ENCODE measurements around the gene TRPC4.

Gene TRPC4

DNA sequence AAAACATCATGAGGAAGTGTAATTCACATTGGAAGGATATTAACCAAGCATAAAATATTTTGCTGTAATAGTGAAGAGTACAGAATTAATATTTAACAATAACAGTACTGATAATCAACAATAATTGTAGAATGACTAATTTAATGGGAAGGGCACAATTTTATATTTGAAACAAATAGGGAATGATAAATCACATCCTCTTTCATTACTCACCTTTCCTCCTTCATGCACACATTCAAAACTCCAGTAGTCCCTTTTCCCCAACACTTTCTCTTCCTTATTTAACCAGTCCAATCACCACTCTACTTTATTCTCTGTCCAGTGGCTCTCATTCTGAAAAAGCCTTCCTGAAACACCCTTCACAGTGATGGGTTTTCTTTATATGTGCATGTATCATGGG is 160.3 kb downstream of the TRPC4 start:
- DNase-seq: no peak

DNA sequence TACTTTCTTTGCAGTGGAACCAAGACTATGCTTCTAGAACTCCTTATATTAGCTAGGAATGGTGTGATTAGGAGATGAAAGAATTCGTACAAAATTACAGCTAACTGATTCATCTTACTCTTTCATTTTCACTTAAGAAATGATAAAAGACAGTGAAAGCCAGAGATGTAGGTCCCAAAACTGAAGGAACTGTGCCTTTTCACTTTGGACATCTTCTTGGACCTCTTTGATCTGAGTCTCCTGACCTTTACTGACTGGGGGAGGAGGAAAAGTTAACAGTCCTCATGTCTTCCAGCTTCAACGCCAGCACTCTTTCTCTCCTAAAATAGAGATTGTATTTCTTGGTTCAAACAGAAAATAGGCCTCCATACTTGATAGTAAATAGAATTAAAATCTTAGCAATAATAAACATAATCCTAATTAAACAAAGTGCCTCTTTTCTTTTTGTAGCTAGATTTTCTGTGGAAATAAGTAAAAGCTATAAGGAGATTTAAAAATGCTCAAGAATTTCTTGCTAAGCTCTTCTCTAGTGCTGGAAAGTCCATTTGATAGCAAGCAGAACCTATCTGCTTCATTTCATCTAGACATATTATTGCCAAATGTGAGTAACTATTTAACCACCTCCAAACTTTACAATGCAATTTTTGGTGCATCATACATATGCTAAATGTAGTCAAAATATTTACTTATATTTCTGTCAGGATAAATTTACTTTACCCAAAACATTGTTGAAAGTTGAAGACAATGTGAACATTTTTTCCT is 161.7 kb downstream of the TRPC4 start:
- DNase-seq: no peak

DNA sequence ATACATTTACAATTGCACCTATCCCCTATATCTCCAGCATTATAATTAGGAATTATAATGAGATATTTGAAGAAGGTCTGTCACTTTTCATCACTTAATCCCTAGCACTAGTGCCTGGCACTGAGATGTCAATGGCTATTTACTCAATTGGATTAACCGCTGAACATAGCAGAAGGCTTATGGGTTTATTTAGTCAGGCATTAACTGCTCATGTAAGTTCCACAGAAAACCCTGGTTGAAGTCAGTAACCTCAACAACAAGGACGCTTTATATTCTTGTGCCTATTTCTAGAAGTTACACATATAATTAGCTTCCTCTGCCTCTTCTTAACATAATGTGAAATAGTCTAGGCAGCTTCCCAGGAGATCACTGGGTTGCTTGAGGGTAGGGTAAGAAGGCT is 163.5 kb downstream of the TRPC4 start:
- DNase-seq: no peak

DNA sequence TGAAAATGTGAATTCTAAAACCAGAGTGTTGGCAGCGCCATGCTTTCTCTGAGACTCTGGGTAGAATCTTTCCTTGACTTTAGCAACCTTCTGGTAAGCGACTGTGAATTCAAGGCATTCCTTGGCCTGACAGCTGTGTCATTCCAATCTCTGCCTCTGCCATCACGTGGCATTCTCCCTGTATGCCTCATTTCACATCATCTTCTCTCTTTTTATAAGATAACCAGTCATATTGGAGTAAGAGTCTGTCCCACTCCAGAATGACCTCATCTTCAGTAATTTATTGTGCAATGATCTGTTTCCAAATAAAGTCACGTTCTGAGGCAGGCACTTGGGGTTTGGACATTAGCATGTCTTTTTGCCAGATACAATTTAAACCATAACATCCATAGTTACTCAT is 167.6 kb downstream of the TRPC4 start:
- no peak for DNase-seq

DNA sequence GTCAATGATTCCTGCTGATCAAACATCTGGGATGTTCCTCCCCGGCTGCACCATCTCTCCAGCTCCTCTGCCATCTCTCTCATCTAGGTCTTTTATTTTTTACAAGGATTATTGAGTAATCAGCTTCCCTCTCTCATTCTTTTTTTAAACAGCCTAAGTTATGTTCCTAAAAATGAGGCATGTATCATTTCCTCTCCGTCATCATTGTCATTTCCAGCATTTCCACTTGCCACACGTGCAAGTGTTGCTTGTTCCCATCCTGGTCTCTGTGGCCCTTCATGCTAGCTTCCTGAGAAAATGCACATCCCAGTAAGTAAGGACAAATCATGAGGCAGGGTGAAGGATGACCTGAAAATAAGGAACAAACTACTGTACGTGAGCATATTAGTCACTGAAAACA is 168.3 kb downstream of the TRPC4 start:
- no peak for DNase-seq

DNA sequence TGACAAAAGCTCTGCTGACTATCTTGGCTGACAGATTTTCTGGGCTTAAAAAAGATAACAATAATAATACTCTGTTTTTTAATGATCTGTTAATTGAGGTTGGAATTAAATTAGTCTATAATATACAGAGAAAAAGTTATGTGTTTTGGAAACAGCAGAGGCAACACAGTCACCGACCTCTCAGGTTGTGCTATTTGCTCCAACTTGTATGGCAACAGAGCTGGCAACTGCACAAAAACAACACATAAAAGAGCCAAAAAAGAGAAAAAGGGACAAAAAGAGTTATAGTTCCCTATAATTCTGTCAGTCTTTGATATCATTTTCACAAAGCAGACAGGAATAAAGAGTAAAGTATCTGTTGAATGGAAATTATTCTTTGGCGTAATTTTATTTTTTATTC is 168.7 kb downstream of the TRPC4 start:
- no peak for DNase-seq

DNA sequence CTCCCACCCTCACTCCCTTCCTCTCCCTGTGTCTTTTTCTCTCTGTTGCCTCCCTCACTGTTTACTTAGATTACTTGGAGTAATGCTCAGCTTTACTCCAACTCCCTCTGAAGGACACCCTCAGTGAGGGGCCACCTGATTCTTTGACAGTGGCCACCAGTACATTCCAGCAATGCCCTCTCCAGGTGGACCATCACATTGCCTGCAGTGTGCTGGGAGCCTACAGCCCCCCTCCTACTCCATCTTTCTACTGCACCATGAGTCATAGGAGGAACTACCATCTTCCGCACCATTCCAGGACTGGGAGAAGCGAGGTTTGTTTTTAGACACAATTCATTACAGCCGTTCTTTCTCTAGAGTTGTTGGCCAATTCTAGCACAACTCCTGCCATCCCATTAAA is 174.4 kb downstream of the TRPC4 start:
- no peak for DNase-seq

DNA sequence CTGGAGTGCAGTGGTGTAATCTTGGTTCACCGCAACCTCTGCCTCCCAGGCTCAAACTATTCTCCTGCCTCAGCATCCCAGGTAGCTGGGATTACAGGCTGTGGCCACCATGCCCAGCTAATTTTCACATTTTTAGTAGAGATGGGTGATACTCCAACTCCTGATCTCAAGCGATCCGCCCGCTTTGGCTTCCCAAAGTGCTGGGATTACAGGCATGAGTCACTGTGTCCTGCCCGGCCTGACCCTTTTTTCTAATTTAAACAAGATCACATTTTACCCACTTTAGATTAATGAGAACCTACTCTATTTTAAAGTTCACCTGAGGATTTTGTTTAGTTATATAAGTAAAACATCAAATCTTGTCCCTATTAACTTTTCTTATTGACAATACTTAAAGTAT is 179.2 kb downstream of the TRPC4 start:
- DNase-seq: no peak

DNA sequence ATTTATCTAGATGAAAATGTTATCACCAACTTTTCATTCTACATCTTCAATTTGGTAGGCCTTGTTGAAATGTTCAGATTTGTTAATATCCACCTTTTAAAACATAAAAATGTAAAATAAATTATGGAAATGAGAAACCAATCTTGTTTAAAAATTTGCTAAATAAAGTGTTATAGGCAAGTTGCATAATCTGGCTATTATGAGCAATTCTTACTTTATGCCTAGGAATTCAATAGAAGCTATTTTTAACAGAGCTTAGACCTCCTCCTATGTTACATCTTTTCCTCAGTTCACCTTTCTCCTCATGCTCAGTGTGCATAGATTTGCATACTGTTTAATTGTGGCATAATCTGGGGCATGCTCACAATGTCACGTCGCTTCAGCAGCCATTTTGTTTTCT is 183.1 kb downstream of the TRPC4 start:
- no peak for DNase-seq

DNA sequence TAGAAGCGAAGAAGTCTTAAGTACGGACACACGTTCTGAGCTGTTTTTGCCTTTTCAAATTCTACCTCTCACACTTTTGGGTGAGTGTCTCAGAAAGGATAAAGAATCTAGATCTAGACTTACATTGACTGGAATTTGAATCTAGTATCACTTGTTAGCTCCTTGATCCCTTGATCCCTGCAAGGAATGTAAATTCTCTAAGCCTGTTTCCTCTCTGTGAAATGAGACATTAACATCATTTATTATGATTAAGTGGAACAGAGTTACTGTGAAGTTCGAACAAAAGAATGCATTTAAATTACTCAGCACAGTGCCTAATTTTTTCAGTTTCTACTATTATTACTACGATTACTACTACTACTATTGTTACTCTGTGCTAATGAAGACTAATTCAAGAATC is 184.4 kb downstream of the TRPC4 start:
- no peak for DNase-seq

DNA sequence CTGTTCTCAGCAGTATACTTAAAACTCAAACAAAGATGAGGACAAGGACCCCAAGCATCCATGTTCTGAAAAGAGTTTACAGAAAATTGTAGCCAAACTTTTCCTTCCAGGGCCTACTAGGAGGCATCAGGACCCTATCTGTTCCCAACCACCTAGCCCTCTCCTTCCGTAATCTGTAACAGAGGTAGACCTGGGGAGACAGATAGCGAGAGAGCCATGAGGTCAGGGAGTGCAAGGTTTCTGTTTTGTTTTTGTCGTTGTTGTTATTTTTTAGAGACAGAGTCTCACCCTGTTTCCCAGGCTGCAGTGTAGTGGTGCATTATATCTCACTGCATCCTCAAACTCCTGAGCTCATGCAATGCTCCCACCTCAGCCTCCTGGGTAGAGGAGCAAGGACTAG is 187.1 kb downstream of the TRPC4 start:
- DNase-seq: no peak

DNA sequence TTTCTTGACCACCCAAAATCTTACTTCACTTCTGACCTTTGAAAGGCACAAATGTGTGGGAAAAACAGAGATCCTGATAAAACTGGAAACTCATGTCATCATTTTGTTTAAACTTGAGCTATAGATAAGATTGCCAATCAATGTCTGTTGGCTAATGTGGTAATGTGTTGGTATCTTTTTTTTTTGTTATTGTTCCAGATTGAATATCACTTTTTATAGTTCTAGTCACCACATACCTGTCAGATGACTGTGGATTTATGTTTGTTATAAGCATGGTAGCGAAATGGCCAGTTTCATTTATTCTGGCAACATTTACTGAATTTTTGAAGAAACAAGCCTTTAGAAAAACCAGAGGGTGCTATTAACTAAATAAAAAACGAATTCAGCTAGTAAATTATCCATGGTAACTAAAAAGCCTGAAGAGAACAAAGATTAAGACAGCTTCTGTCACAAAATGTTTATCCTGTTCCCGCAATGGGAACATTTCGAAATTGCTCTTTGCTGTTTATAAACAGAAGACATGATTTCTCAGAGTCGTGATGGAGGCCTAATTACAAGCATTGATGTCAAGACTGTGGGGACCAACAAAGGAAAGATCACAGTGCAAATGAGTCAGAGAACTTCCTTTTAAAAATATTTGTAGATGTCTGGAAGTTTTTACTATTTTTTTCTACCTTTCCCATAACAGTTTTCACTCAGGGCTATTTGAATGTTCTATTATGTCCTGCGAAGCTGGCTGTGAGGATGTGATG is 188.1 kb downstream of the TRPC4 start:
- DNase-seq: no peak

DNA sequence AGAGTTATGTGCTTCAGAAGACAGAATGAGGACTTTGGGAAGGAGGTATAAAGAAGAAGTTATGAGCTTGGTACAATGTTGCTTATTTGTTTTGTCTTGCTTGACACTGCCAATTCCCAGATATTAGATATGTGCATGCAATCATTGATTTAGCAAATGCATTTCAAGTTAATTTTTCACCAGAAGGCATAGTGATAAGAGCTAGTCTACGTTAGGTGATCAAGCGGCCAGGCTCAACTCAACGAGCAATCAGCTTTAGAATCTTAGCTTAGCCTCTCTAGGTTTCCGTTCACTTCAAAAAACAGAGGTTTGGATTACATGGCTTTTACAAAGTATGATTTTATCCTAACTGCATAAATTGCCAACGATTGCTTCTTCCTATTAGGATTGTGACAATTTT is 189.4 kb downstream of the TRPC4 start:
- no peak for DNase-seq

DNA sequence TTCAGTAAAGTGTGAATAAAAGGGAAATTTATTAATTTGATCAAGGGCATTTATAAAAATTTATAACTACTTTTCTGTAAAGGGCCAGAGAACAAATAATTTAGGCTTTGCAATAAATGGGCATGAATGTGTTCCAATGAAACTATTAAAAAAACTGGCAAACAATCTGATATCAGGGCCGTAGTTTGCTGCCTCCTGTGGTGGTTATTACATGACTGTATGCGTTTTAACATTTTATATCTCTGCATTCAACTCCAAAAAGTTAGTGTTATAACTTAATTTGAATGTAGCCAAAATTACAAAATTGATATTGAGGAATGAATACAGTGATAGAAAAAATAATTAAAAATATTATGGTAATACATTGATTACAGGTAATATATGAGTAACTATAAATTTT is 190.5 kb downstream of the TRPC4 start:
- no peak for DNase-seq

DNA sequence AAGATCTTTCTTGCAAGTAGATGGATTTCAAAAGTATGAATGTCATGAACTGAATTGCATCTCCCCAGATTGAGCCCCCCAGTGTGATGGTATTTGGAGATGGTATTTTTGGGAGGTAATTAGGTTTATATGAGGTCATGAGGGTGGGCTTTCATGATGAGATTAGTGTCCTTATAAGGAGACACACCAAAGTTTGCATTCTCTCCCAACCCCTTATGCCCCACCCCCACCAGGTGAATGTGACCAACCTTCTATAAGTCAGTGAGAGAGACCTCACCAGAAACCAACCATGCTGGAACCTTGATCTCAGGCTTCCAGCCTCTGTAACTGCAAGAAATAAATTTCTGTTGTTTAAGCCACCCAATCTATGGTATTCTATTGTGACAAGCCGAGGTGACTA is 199.7 kb downstream of the TRPC4 start:
- no peak for DNase-seq

DNA sequence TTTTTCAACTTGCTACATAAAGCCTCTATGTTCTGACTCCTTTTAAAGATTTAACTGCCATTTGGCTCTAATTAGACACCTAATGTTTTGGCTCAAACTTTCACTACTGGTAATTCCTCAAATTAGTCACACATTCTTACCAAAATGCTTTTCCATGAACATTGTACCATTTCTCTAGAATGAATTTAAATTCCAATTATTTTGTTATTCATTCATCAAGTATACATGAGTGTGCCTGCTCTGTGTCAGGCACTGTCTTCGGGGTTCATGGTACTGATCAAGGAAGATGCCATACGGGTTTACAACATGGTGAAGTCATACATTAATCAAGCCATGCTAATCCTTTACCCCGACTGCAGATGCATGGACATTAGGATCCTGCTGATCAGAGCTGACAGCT is 201.9 kb downstream of the TRPC4 start:
- DNase-seq: no peak

DNA sequence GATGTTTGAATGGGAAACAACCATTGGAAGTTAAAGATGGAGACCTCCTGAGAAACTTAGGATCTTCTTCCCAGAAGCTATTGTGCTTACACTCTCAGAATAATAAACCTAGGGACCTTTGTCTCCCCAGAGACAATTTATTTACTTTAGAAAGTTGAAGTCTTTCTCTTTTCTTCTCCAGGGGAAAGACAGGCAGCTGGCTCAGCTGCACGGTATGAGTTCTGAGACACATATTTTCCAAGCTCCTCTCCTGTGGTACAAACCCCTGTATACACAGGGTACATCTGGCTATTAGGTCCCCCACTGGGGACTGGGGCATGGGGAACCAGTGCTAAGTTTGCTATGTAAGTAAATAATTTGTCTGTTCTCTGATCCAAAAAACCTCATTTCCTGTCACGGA is 203.5 kb downstream of the TRPC4 start:
- no peak for DNase-seq

DNA sequence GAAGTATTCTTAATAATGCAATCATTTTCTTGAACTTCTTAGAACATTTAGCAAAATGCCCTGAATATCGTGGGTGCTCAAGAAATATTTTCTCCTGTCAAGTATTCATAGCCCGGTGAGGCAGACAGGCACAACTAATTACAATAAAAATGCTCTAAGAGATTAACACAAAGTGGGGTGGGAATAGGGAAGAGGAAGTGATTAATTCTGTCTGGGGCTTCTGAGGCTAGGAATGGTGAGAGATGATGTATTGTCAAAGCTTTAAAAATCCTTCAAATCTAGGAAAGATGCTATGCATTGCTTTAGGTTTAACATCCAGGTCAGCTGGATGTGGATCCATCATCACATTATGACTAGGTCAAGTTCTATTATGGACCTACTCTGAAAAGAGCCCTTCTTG is 204.2 kb downstream of the TRPC4 start:
- no peak for DNase-seq

DNA sequence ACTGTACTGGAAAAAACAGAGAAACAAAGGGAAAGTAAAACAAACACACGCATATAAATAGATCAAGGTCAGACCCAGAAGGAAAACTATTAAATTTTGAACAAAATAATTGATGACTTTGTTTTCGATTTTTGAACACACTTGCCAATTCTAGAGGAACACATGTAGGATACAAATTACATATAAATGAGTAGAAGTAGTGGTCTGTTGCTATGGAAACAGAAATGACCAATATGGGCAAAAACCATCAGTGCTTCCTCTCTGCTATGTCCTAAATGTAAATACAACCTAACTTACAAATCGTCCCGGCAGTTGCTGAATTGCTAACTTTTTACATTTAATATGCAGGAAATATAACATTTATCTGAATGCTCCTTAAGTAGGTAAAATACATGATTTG is 205.8 kb downstream of the TRPC4 start:
- no peak for DNase-seq

DNA sequence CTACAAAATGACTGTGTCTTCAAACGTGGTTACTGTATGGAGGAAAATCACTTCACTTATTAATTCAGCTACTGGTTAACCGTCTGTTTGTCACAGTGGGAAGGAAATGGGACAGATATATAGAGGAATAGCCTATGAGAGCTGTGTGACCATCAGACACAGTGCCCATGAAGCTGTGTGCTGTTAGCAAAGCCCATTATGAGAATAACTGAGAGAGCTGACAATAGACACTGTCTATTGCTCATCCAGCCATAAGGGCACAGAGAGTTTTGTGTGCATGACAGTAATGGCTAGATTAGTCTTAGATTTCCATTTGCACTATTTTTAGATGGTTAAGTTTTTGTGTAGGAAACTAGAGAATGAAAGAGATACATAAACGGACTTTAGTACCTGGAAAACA is 206.9 kb downstream of the TRPC4 start:
- DNase-seq: no peak

DNA sequence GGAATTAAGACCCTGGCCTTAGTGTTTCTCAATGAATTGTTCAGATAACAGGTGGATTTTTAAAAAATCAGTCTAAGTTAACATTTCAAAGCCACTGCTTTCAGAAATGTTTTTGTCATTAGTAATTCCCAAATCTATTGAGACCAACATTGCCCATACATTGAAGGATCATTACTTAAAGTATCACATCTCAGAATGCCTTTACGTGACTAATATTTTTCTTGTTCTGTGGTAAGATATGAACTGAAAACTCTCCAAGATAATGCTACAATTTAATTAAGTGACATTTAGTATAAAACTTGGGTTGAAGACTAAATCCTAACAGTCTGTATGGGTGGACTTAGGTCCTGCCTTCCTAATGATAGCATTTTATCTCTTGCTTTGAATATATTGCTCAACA is 211.6 kb downstream of the TRPC4 start:
- DNase-seq: no peak

DNA sequence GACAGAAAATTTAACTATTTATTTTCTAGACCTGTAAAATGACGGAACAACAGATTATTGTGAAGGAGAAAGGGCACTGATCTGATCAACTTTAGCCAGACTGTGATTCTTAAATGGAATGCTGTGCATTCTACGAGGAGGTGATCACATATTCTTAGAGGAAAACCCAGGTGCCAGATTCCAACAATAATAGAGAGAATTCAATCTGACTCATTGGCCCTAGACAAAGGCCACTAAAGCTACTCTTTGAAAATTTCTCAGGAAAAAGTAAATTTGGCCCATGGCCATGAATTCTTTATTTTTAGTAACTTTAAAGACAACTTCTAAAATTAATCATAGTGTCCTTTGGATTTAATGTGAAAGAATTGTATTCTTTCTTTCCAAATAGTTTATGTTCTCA is 212.4 kb downstream of the TRPC4 start:
- no peak for DNase-seq

DNA sequence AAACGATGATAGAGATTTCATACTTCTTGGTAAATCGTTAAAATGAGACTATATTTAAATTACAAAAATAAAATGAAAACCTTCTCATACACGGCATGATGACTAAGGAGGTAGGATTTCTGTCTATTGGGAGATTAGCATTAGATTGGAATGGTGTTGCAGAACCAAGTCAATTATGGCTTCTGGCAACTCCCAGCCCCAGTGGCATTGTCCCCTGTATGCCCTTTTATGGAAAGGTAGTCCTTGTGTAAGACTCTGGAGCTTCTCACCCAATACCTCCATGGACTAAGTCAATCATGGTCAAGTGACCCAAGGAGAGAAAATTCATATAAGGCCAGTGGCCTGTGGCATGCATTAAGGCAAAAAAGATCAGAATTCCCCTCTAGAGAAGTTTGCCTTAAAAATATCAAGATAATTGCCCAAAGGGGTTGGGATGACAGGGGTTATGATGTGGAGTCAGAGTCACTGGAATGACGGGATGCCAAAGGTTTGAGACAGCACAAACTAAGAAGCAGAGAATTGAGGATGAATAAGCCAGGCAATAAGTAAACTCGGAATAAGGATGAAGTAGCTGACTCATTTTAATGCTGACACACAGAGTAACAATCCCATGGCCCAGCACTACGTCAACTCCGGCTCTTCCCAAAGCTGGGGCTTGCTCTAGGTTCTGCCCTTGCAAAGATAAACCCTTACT is 213.2 kb downstream of the TRPC4 start:
- no peak for DNase-seq

DNA sequence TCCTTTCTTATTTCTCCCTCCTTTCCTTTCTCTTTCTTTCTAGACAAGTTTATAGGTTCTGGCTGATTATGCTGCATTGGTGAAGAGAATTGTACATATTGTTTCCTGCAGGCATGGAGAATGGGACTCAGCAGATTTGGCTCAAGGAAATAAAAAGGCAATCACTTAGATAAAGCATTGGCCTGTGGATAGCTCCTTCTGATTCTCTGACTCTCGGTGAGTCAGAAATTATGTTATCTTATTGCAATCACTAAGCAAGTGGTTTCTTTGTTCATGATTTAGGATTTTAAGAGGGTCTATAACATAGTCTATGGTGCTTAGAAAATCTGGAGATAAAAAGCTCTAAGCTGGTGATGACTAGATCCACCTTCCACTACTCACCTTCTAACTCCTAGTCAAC is 217.0 kb downstream of the TRPC4 start:
- DNase-seq: no peak
